Lung (tissue), 12 donors: ENCODE measurements around the gene STRIT1. TPM values are rescaled to one million over a fixed set of nuclear protein-coding genes. Genes with fewer than 3 reads are reported as not detected.

Experiments
- ATAC-seq: fragments of 200-7000 bp; cut with Tn5 transposase; one replicate; pipeline ENCODE4 v1.9.1; 2020; ENCODE audit warnings: moderate number of reproducible peaks; ENCODE audit not compliant: insufficient read depth, low FRiP score
- DNase-seq, 3 donors: peaks; one replicate each; pipeline ENCODE4 v3.0.0-alpha.2; 2013 to 2017
- H3K27ac ChIP-seq, 2 donors: one replicate each; pipeline ENCODE4 v1.5.1; 2013; ENCODE audit warnings: mild to moderate bottlenecking in 2 of 2, moderate library complexity in 2 of 2, control low read depth in 1 of 2, inconsistent platforms in 1 of 2, low read depth in 1 of 2, low read length in 1 of 2
- H3K27me3 ChIP-seq, 3 donors: one replicate each; pipeline ENCODE4 v1.5.1; 2013; ENCODE audit warnings: low read length in 2 of 3; ENCODE audit not compliant: control insufficient read depth in 3 of 3, insufficient read depth in 3 of 3
- H3K36me3 ChIP-seq, 4 donors: one replicate each; pipeline ENCODE4 v1.5.1; 2013; ENCODE audit warnings: low read length in 4 of 4, mild to moderate bottlenecking in 1 of 4, moderate library complexity in 1 of 4; ENCODE audit not compliant: control insufficient read depth in 4 of 4, insufficient read depth in 4 of 4
- H3K4me1 ChIP-seq, 5 donors: one replicate each; pipeline ENCODE4 v1.5.1; 2013; ENCODE audit warnings: low read length in 5 of 5, mild to moderate bottlenecking in 2 of 5, moderate library complexity in 1 of 5; ENCODE audit not compliant: control insufficient read depth in 5 of 5, insufficient read depth in 5 of 5
- H3K4me3 ChIP-seq: one replicate; pipeline ENCODE4 v1.5.1; 2013; ENCODE audit warnings: mild to moderate bottlenecking, control low read depth, moderate library complexity
- H3K9ac ChIP-seq, 2 donors: one replicate each; pipeline ENCODE4 v1.5.1; 2013; ENCODE audit warnings: low read length in 2 of 2, control low read depth in 1 of 2; ENCODE audit not compliant: insufficient read depth in 1 of 2
- H3K9me3 ChIP-seq, 4 donors: one replicate each; pipeline ENCODE4 v1.5.1; 2013; ENCODE audit warnings: low read length in 3 of 4, mild to moderate bottlenecking in 1 of 4, moderate library complexity in 1 of 4; ENCODE audit not compliant: control insufficient read depth in 4 of 4, insufficient read depth in 3 of 4
- WGBS, 2 donors: extraction: QIAGEN DNeasy Blood & Tissue Kit; methylation state at CpG; one replicate each; pipeline ENCODE4 v1.1.7; 2013; 5-methylcytosine and 5-hydroxymethylcytosine counted together
- polyA plus RNA-seq, 2 donors: library from polyadenylated mRNA; stranded (reverse); fragments of 200-250 nt; gene quantifications; one replicate each; pipeline ENCODE4 v1.2.1, GENCODE V29; 2013
- total RNA-seq, 2 donors: library from RNA; depleted of rRNA in 1 of 2; stranded (reverse); fragments of >200 nt in 1 of 2; gene quantifications; one replicate each; pipeline ENCODE4 v1.2.1, GENCODE V29; 2014 to 2021
- TF ChIP-seq, protein P1 (sequence below): IDR thresholded peaks from 2 replicates; pipeline ENCODE4 v1.5.1; 2012; ENCODE audit warnings: mild to moderate bottlenecking; ENCODE audit errors: control extremely low read depth, extremely low read depth
- donor health status: control.
- donor health status: control.
- donor health status: Bipolar disorder and iron deficiency.
- donor health status: healthy.
- donor health status: DM: yes; HTN: yes; CAD: no.

STRIT1 gene
- total and polyA plus RNA-seq, 4 donors: not detected

DNA sequence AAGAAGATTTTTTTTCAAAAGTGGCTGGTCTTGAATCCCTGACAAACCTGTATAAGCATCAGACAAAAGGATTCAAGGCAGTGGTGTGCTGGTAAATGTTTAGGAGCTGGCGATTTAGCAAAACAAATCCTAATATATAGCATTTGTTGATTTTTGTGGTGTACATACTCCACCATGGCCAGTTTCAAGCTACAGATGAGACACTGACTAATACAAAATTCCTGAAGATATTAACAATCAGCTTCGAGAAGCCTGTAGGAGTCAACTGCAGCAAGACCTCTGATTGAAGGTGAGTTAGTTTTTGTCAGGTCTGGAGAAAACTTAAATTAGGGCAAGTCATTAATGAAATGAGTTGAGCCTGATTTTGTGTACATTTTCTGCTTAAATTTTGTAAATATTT lies 6.7 kb downstream of the STRIT1 start:
- Histone ChIP-seq H3K9me3 (no peaks in the 10 kb centered on the region), H3K27me3 (no peaks in the 10 kb centered on the region), H3K9ac (no peak overlapping the region), H3K36me3 (no peaks in the 10 kb centered on the region), H3K27ac (no peak overlapping the region), H3K4me3 (no peak overlapping the region), H3K4me1 (no peaks in the 10 kb centered on the region)
- TF ChIP-seq, protein P1, sequence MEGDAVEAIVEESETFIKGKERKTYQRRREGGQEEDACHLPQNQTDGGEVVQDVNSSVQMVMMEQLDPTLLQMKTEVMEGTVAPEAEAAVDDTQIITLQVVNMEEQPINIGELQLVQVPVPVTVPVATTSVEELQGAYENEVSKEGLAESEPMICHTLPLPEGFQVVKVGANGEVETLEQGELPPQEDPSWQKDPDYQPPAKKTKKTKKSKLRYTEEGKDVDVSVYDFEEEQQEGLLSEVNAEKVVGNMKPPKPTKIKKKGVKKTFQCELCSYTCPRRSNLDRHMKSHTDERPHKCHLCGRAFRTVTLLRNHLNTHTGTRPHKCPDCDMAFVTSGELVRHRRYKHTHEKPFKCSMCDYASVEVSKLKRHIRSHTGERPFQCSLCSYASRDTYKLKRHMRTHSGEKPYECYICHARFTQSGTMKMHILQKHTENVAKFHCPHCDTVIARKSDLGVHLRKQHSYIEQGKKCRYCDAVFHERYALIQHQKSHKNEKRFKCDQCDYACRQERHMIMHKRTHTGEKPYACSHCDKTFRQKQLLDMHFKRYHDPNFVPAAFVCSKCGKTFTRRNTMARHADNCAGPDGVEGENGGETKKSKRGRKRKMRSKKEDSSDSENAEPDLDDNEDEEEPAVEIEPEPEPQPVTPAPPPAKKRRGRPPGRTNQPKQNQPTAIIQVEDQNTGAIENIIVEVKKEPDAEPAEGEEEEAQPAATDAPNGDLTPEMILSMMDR: no peak
- DNase-seq (no peak), ATAC-seq (no peak)
- WGBS, 2 donors: 87 to 99% methylated on average over 2 of the region's 2 CpGs

DNA sequence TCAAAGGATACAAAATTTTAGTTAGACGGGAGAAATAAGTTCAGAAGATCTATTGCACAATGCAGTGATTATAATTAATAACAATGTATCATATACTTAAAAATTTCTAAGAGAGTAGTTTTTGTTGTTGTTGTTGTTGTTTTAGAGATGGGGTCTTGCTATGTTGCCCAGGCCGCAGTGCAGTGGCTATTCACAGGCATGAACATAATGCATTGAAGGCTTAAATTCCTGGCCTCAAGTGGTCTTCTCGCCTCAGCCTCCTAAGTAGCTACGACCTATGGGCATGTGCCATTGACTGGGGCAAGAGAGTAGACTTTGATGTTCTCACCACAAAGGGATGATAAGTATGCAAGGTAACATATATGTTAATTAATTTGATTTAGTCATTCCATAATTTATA lies 7.5 kb downstream of the STRIT1 start:
- H3K4me3 ChIP-seq: no peak overlapping the region
- H3K36me3 ChIP-seq: no peaks in the 10 kb centered on the region
- no peak overlapping the region for H3K27ac ChIP-seq
- H3K27me3 ChIP-seq: no peaks in the 10 kb centered on the region
- H3K9ac ChIP-seq: no peak overlapping the region
- no peak for DNase-seq
- H3K9me3 ChIP-seq: no peaks in the 10 kb centered on the region
- 92 to 94% methylated on average over 4 of the region's 4 CpGs for WGBS, 2 donors
- TF ChIP-seq, protein P1: no peak
- no peaks in the 10 kb centered on the region for H3K4me1 ChIP-seq
- ATAC-seq: no peak

DNA sequence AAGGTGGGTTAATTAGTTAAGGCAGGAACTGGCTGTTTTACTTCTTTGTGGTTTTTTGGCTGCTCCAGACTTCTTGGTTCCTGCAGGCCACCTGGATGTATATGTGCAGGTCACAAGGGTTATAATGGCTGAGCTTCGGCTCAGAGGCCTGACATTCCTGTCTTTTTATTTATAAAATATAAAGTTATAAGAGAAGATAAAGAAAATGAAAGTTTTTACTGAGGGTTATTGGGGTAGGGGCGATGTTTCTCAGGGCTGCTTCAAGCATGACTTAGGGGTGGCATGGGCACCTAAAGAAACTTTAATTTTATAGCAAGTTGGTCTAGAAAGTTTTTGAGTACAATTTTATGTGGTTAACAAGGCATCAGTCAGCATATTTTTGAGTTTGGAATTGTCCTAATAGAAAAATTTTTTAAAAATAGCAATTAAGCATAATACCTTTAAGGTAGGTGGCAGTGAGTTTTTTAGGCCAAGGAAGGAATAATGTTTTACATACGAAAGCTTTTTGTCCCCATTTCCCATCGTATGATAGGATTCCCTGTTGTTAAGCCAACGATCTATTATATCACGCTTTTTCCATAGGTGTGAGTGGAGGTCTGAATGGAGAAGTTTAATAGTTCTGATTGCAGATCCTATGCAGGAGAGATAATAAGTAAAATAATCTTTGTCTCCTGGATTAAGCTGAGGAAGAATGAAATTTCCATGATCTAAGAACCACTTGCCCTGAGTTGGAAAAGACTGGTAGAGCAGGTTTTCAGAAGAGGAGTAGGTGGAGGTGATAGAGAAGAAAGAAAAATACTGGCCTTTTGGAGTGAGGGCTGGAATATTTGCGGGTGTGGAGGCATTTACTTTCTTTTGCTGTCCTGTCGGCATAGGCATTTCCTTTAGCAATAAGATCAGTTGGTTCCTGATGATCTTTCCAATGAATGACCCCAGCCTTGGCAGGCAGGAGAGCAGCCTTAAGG lies 10.1 kb downstream of the STRIT1 start:
- TF ChIP-seq, protein P1: no peak
- ATAC-seq: no peak
- no peaks in the 10 kb centered on the region for H3K4me1 ChIP-seq
- no peaks in the 10 kb centered on the region for H3K36me3 ChIP-seq
- no peak overlapping the region for H3K27ac ChIP-seq
- H3K4me3 ChIP-seq: no peak overlapping the region
- DNase-seq: peak in 2 of 3 donors; percentile 9 to 31
- H3K27me3 ChIP-seq: no peaks in the 10 kb centered on the region
- WGBS, 2 donors: 83 to 91% methylated on average over 8 of the region's 8 CpGs
- no peaks in the 10 kb centered on the region for H3K9me3 ChIP-seq
- H3K9ac ChIP-seq: no peak overlapping the region
